HG03045 (cell line): ENCODE results near the gene MTG2.

Experiments
- ATAC-seq: cut with Tn5 transposase; IDR thresholded peaks from one replicate; pipeline ENCODE4 v1.9.1; 2021; ENCODE audit warnings: mild to moderate bottlenecking, moderate library complexity; ENCODE audit not compliant: unreplicated experiment

Gene MTG2

GRCh38 chr20:62203378-62204030 is 20.7 kb downstream of the MTG2 start:
- ATAC-seq = no peak

GRCh38 chr20:62205618-62206387 is 23.0 kb downstream of the MTG2 start:
- no peak for ATAC-seq

- ATAC-seq = no peak
Observed at GRCh38 chr20:62206388-62206775, 23.6 kb downstream of the MTG2 start.

- no peak for ATAC-seq
Observed at GRCh38 chr20:62208061-62208794, 25.4 kb downstream of the MTG2 start.

- no peak for ATAC-seq
Observed at GRCh38 chr20:62208795-62209755, 26.2 kb downstream of the MTG2 start.

GRCh38 chr20:62209850-62210495 is 27.1 kb downstream of the MTG2 start:
- ATAC-seq = no peak

GRCh38 chr20:62210496-62210855 is 27.6 kb downstream of the MTG2 start:
- ATAC-seq = no peak

GRCh38 chr20:62211216-62211615 is 28.4 kb downstream of the MTG2 start:
- ATAC-seq = no peak

GRCh38 chr20:62211769-62212288 is 29.0 kb downstream of the MTG2 start:
- ATAC-seq = no peak

GRCh38 chr20:62212299-62212698 is 29.5 kb downstream of the MTG2 start:
- no peak for ATAC-seq

- ATAC-seq = no peak
Observed at GRCh38 chr20:62214067-62214466, 31.2 kb downstream of the MTG2 start.

GRCh38 chr20:62215020-62215990 is 32.5 kb downstream of the MTG2 start:
- no peak for ATAC-seq

- ATAC-seq = no peak
Observed at GRCh38 chr20:62215991-62216635, 33.3 kb downstream of the MTG2 start.

GRCh38 chr20:62216636-62217566 is 34.1 kb downstream of the MTG2 start:
- no peak for ATAC-seq

- no peak for ATAC-seq
Observed at GRCh38 chr20:62217913-62218773, 35.3 kb downstream of the MTG2 start.
